ENCODE results near the gene LEKR1.

- no peak for TF ChIP-seq CTCF (IDR thresholded peaks at IDR 0.05)
- TF ChIP-seq EZH2 (IDR thresholded peaks at IDR 0.05; ENCODE audit: borderline replicate concordance, insufficient read depth, low read depth, low read length, poor library complexity, severe bottlenecking): no peak
Measured at GRCh38 chr3:156802821-156803606, 23.1 kb upstream of the LEKR1 start.
